ENCODE results near the gene TBCB.

GRCh38 chr19:36108684-36109083 is 6.6 kb upstream of the TBCB start:
- no peak for TF ChIP-seq RARB (CRISPR knock-in tag; IDR thresholded peaks at IDR 0.05)
- TF ChIP-seq ZFP30 (CRISPR knock-in tag; IDR thresholded peaks at IDR 0.05): no peak
- no peak for TF ChIP-seq ZNF70 (CRISPR knock-in tag; IDR thresholded peaks at IDR 0.05)
- no peak for TF ChIP-seq SNAI2 (CRISPR knock-in tag; IDR thresholded peaks at IDR 0.05)
- no peak for TF ChIP-seq ISL1 (CRISPR knock-in tag; IDR thresholded peaks at IDR 0.05)
- no peak for TF ChIP-seq ZNF8 (CRISPR knock-in tag; IDR thresholded peaks at IDR 0.05)
- no peak for TF ChIP-seq PPARA (CRISPR knock-in tag; IDR thresholded peaks at IDR 0.05; ENCODE audit: borderline replicate concordance)
